HG02610 (cell line): ENCODE measurements around the gene ARHGAP28.
"Not testable (repeated sequence)": the region's sequence is repeated elsewhere in the genome, so short reads cannot be mapped to it uniquely, and the experiment has no call there.

Source experiments
- ATAC-seq: cut with Tn5 transposase; IDR thresholded peaks from one replicate; pipeline ENCODE4 v1.9.1; 2021; ENCODE audit warnings: mild to moderate bottlenecking, moderate library complexity; ENCODE audit not compliant: unreplicated experiment

The ARHGAP28 gene

GRCh38 chr18:6901286-6901926 is 171.9 kb downstream of the ARHGAP28 start:
- no peak for ATAC-seq

- no peak for ATAC-seq
These were observed 187.6 kb downstream of the ARHGAP28 start for GRCh38 chr18:6917072-6917471.

- no peak for ATAC-seq
These were observed 190.8 kb downstream of the ARHGAP28 start for GRCh38 chr18:6920099-6920955.

GRCh38 chr18:6921571-6921970 is 192.1 kb downstream of the ARHGAP28 start:
- no peak for ATAC-seq

GRCh38 chr18:6923220-6923619 is 193.7 kb downstream of the ARHGAP28 start:
- no peak for ATAC-seq

GRCh38 chr18:6927153-6927552 is 197.6 kb downstream of the ARHGAP28 start:
- no peak for ATAC-seq

GRCh38 chr18:6928359-6928758 is 198.8 kb downstream of the ARHGAP28 start:
- no peak for ATAC-seq

- no peak for ATAC-seq
These were observed 200.0 kb downstream of the ARHGAP28 start for GRCh38 chr18:6929370-6930102.

- no peak for ATAC-seq
These were observed 205.3 kb downstream of the ARHGAP28 start for GRCh38 chr18:6934859-6935258.

GRCh38 chr18:6938003-6938402 is 208.5 kb downstream of the ARHGAP28 start:
- ATAC-seq, result no peak

- not testable (repeated sequence) for ATAC-seq
These were observed 208.9 kb downstream of the ARHGAP28 start for GRCh38 chr18:6938403-6938802.

GRCh38 chr18:6939972-6940371 is 210.5 kb downstream of the ARHGAP28 start:
- ATAC-seq, result no peak

GRCh38 chr18:6940451-6940850 is 210.9 kb downstream of the ARHGAP28 start:
- ATAC-seq, result no peak

GRCh38 chr18:6941996-6942395 is 212.5 kb downstream of the ARHGAP28 start:
- no peak for ATAC-seq

GRCh38 chr18:6942742-6943141 is 213.2 kb downstream of the ARHGAP28 start:
- ATAC-seq, result no peak

- ATAC-seq, result no peak
These were observed 213.6 kb downstream of the ARHGAP28 start for GRCh38 chr18:6943143-6943542.

- no peak for ATAC-seq
These were observed 218.0 kb downstream of the ARHGAP28 start for GRCh38 chr18:6947338-6948030.

- ATAC-seq, result no peak
These were observed 219.0 kb downstream of the ARHGAP28 start for GRCh38 chr18:6948281-6949055.

- no peak for ATAC-seq
These were observed 220.5 kb downstream of the ARHGAP28 start for GRCh38 chr18:6949800-6950586.
